Activated CD4-positive, alpha-beta T cell treated with anti-CD3 and anti-CD28 coated beads, Interleukin-2, amount 50 U/mL, for 4 hours (primary cell): ENCODE data around the gene NTM.
"Not testable (repeated sequence)": the region's sequence is repeated elsewhere in the genome, so short reads cannot be mapped to it uniquely, and the experiment has no call there.

Experiments
- DNase-seq, 2 experiments: peaks; one replicate each; pipeline ENCODE4 v3.0.0-alpha.2; 2020

Gene NTM

DNA sequence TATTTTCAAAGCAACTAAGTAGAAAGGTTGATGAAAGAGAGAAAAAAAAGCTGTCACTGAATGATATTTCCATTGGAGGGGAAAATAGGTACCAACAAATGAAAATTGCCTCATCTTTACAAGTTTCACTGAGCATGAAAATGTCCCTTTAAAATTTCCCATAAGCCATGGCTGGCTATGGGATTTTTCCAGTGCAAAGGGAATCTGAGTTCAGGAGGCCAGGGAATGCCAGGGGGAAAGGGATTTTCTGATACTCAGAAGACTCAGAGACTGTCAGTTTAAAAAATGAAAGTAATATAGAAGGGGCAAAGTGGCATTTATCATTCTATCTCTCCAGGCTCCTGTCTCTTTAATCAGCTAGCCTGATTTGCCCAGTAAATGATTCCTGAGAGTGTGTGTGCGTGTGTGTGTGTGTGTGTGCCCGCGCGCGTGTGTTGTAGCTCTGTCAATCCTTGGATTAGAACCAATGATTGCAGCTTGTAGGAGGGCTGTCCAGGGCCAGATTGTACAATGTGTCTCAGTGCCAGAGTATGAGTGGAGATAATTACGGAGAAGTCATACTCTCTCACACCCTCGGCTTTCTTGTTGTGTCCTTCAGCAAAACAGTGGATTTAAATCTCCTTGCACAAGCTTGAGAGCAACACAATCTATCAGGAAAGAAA lies at the start of gene NTM:
NTM (plus strand) TSS at position 526 of the 662 bp plus-strand sequence.
- no peak for DNase-seq

DNA sequence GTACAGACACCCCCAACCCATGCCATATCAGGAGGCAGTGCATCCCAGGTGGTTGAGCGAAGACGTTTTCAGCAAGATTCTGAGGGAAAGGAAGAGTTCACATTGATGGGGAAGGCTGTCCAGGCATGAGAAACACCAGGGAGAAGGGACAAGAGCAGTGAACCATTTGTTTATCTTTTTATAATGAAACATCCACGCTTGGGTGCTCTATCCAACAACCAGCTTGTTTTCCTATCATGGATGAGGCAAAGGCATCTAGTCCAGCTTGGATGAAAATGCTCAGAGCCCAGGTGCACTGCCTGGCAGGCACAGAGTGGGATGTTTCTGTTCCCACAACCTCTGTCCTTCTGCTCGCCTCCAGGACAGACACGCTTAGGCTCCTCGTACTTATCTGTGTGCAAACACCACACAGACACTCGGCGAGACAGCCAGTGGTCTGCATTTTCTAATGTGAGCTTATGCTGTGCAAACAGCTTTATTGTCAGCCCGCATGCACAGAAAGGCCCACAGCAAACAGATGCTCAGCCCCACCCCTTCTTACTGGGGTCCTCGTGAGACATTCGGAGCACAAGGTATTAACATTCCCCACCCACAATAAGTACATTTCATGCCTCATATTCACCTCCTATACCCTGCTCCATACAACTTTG lies 45.4 kb upstream of the NTM start:
- DNase-seq = no peak

DNA sequence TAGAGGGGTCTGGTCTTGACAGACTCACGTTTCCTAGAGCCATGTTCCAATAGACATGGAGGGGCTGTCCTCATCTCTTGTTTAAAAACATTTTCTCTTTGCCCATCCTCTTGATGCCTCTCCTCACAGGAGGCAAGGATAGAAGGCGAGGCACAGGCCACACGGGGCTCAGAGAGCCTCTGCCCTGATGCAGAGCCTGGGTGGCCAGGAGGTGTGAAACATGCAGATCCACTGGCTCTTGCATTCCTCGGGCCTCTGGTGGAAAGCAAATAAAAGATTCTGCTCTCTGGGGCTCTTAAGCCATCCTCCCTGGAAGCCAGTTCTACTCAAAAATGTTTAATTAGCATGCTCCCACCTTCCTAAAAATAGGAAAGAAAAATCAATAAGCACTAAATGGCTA lies 43.6 kb upstream of the NTM start:
- no peak for DNase-seq

- DNase-seq = no peak
These were observed 43.0 kb upstream of the NTM start for GRCh38 chr11:131327421-131327820.

DNA sequence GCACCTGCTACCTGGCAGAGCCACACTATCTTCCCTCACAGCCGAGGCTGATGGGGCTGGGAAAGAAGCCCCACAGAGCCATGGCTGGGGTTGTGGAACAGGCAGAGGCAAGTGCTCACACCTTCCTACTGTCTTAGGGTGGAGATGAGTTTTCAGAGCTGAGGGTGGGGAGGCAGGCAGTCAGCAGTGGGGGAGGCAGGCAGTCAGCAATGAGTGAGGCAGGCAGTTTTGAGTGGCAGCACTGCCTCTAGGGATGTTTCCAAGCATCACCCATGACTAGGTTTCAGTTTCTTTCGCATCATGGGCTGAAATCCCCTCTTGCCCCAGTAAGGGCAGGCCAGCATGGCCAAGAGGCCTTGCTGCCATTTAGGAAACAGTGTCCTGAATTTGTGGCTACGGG lies 41.6 kb upstream of the NTM start:
- no peak for DNase-seq

GRCh38 chr11:131331010-131331409 lies 39.4 kb upstream of the NTM start:
- DNase-seq = no peak

DNA sequence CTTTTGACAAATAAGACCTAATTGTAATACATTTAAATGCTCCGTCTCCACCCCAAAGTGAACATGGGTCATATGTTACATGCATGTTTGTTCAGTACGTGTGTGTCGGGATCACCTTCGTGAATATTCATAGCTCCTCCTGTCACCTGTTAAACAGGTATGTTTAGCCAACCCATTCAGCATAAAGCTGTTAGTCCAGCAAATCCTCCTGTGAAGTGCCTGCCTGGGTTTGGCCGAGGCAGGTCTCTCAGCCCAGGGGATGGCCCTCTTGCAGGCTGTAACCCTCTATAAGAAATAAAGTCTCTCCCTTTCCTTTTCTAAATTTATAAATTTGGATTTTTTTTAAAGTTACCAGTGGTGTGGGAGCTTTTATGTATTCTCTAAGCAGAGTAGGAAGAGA lies 38.9 kb upstream of the NTM start:
- DNase-seq = no peak

GRCh38 chr11:131334601-131335000 lies 35.8 kb upstream of the NTM start:
- no peak for DNase-seq

DNA sequence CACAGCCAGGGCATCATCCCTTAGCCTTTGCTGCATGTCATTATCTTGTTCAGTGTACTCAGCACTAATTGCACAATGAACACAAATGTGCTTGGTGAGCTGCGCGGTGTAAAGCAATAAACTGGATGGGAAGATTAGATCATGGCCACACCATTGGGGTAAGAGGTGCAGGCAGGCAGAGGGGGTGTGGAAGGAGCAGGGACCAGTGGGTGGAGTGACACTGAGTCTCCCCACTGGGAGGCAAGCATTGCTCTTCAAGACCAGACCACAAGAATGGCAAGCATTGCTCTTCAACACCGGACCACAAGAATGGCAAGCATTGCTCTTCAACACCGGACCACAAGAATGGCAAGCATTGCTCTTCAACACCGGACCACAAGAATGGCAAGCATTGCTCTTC lies 28.5 kb upstream of the NTM start:
- DNase-seq = not testable (repeated sequence)

- DNase-seq = not testable (repeated sequence)
These were observed 28.0 kb upstream of the NTM start for GRCh38 chr11:131342442-131342841.

DNA sequence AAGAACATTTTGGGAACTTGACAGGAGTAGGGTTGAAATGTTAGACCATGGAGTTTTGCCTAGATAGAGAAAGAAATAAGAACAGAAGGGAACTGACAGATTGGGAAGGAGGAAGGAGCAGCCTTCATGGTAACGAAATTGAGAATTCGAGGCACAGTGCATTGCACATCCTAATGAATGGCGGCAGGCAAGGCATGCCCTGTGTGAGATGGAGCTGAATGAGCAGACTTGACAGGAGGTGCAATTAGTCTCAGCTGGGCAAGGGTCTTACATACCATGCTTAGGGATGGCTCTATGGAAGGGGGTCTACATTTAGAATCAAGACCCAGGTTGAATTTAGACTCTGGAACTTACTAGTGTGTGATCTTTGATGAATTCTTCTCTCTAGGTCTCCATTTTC lies 25.0 kb upstream of the NTM start:
- no peak for DNase-seq

- no peak for DNase-seq
These were observed 20.9 kb upstream of the NTM start for GRCh38 chr11:131349368-131350086.

DNA sequence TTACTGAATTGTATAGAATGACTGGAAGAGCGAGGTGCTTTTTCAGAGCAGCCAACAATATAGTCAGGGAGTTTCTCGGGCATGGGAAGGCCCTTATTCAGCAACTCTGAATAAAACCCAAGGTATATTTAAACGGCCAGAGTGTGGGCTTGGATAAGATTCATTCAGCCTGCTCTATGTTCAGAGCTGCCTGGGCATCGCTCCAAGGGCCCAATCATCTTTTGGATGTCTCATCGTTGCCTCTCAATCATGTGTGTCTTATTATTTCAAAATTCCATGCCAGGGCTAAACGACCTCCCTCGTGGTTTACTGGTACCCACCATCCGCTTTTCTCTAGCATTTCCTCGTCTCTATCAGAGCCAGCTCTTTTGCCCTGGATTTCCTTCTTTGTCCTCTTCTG lies 19.5 kb upstream of the NTM start:
- no peak for DNase-seq

DNA sequence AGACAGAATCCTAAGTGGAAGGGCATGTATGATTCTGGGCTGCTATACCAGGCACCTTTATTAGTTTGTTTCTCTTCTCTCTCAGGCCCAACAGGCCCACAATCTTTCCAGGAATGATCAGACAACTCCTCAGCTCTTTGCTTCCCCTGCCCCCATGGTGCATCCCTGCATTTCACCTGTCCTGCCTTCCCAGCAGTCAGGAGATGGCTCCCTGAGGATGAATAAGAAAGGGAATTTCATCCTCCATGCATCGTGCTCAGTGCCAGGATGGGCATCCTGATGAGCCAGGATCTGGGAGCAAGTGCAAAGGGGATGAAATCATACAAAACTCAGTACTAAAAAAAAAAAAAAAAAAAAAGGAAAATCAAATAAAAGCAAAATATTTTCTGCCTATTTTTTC lies 18.6 kb upstream of the NTM start:
- DNase-seq = no peak

GRCh38 chr11:131353766-131354165 lies 16.6 kb upstream of the NTM start:
- no peak for DNase-seq

DNA sequence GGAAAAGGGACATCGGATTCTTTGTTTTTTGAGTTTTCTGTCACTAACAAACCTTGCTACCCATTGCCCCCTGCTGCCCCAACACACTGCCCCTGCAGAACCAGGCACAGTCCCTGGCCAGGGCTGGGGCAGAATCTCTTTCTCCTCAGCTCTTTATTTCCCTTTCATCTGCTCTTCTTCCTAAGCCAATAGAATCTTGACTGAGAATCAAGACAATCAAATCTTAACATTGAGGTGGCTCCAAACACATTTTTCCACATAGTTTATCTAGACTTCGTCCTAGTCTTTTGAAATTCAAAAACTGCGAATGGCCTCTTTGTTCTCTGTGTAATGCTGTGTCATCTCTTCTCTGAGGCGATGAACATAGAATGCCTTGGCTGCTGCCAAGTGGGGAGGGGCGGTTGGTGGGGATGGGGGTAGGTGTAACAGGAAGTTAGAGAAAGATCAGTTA lies 16.1 kb upstream of the NTM start:
- DNase-seq = no peak

DNA sequence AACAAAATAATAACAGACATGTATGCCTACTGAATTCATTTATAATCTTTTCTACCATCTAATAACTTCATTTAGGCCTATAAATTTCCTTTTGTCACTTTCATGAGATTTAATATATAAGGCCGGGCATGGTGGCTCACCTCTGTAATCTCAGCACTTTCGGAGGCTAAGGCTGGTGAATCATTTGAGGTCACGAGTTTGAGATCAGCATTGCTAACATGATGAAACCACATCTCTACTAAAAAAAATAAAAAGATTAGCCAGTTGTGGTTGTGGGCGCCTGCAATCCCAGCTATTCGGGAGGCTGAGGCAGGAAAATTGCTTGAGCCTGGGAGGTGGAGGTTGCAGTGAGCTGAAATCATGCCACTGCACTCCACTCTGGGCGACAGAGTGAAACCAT lies 14.2 kb upstream of the NTM start:
- no peak for DNase-seq

GRCh38 chr11:131365329-131365930 lies 5.0 kb upstream of the NTM start:
- no peak for DNase-seq

- DNase-seq = no peak
These were observed 731 bp downstream of the NTM start for GRCh38 chr11:131370901-131371790.

DNA sequence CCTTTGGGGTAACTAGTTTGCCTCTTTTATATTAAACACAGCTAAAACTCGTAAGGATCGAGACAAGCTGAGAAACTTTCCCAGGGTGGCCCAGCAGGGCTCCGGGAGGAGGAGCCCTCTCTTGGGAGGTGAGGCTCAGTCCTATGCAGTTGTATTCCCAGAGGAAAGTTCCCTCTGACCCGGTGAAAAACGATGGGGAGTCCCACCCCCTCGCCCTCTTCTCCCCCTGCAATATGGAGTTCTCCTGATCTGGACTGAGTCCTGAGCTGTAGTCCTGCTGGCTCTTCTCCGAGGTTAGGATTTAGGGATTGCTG lies 1.3 kb downstream of the NTM start:
- no peak for DNase-seq

- no peak for DNase-seq
These were observed 2.0 kb downstream of the NTM start for GRCh38 chr11:131372234-131372962.

DNA sequence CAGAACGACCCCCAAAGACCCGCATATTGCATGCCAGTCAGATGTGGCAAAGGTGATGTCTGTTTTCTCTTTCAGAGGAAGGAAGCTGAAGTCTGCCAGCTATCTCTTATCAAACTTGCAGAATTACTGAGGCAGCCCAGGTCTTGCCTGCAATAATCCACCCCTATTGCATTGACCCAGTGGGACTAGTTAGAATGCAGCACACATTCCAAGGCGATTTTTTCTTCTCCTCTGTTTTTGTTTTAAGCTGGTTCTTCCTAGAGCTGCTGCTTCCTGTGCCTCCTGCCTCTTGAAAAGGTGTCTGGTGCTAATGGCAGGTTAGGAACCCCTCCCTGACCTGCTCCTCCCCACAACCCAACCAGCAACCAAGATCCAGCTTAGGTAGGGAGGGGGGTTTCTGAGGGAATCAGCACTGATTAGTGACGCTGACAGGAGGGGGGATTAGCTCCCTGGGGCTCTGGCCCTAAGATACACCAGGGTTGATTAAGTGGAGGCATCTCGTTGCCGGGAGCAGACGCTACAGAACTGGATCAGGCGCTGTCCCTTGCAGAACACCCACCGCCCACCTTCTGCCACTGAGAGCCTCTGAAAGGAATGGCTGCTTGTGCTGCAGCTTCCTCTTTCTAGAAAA lies 2.8 kb downstream of the NTM start:
- no peak for DNase-seq
